Spleen (tissue), 11 donors: Measurements from ENCODE around the gene EXOC3L1. TPM values are rescaled to one million over a fixed set of nuclear protein-coding genes. Genes with fewer than 3 reads are reported as not detected.

Source experiments
- DNase-seq: peaks from one replicate; pipeline ENCODE4 v3.0.0-alpha.2; 2020
- H3K27ac ChIP-seq, 8 donors: fragments of 200-600 bp; sonication (generic) in 7 of 8; 1 replicate in 4 of 8; 2 replicates in 4 of 8; pipeline versions ENCODE4 v1.5.0 to v1.8.0; 2016 to 2021; ENCODE audit warnings: inconsistent platforms in 4 of 8, mild to moderate bottlenecking in 4 of 8, moderate library complexity in 1 of 8
- H3K27me3 ChIP-seq, 7 donors: fragments of 200-600 bp; sonication (generic) in 6 of 7; replicated peaks in 1 of 7; 1 replicate in 4 of 7; 2 replicates in 3 of 7; pipeline versions ENCODE4 v1.5.0 to v1.8.0; 2016 to 2021; ENCODE audit warnings: inconsistent platforms in 3 of 7, mild to moderate bottlenecking in 1 of 7
- H3K36me3 ChIP-seq, 6 donors: fragments of 200-600 bp; sonication (generic) in 5 of 6; 1 replicate in 4 of 6; 2 replicates in 2 of 6; pipeline versions ENCODE4 v1.5.0 to v1.8.0; 2016 to 2021; ENCODE audit warnings: inconsistent platforms in 2 of 6
- H3K4me1 ChIP-seq, 6 donors: fragments of 200-600 bp; sonication (generic) in 5 of 6; 1 replicate in 3 of 6; 2 replicates in 3 of 6; pipeline versions ENCODE4 v1.5.0 to v1.8.0; 2016 to 2021; ENCODE audit warnings: inconsistent platforms in 3 of 6
- H3K4me3 ChIP-seq, 8 donors: fragments of 200-600 bp; sonication (generic) in 7 of 8; 1 replicate in 4 of 8; 2 replicates in 4 of 8; pipeline versions ENCODE4 v1.5.0 to v1.8.0; 2016 to 2021; ENCODE audit warnings: inconsistent platforms in 4 of 8, mild to moderate bottlenecking in 4 of 8, moderate library complexity in 2 of 8
- H3K9me3 ChIP-seq, 8 donors: fragments of 200-600 bp; sonication (generic) in 7 of 8; 1 replicate in 4 of 8; 2 replicates in 4 of 8; pipeline versions ENCODE4 v1.5.0 to v1.8.0; 2016 to 2021; ENCODE audit warnings: inconsistent platforms in 4 of 8
- CTCF ChIP-seq, 11 experiments: fragments of 200-600 bp in 7 of 11; fragments of 450-650 bp in 4 of 11; sonication (generic) in 4 of 11; IDR thresholded peaks in 8 of 11; conservative IDR thresholded peaks in 3 of 11; 1 replicate in 7 of 11; 2 replicates in 4 of 11; pipeline versions ENCODE4 v1.4.0 to v1.8.0; 2016 to 2021; ENCODE audit warnings: antibody characterized with exemption in 11 of 11, inconsistent platforms in 4 of 11, mild to moderate bottlenecking in 1 of 11
- POLR2A ChIP-seq, 3 donors: fragments of 450-650 bp; IDR thresholded peaks; one replicate each; pipeline ENCODE4 v1.5.1; 2017; ENCODE audit warnings: antibody characterized with exemption in 3 of 3, mild to moderate bottlenecking in 1 of 3
- POLR2AphosphoS5 ChIP-seq, 3 donors: sonication (generic); formaldehyde crosslinking; IDR thresholded peaks; one replicate each; pipeline ENCODE4 v1.5.1; 2017; ENCODE audit warnings: antibody characterized with exemption in 3 of 3
- WGBS, 5 donors: extraction: QIAGEN DNeasy Blood & Tissue Kit in 3 of 5; methylation state at CpG; one replicate each; pipeline versions ENCODE4 v1.1.5 to v1.1.7; 2013 to 2018; 5-methylcytosine and 5-hydroxymethylcytosine counted together
- intact Hi-C: fragments of 100-400 bp; cut with DNase I; formaldehyde crosslinking; loops from one replicate; pipeline ENCODE4 v1.15.0; 2023; ENCODE audit warnings: low total_unique reads
- polyA plus RNA-seq, 3 donors: library from polyadenylated mRNA; stranded (reverse); fragments of 200-250 nt; gene quantifications; one replicate each; pipeline ENCODE4 v1.2.1, GENCODE V29; 2013
- total RNA-seq, 7 donors: library from RNA; depleted of rRNA in 3 of 7; stranded (reverse); fragments of >200 nt in 3 of 7; fragmentation: NEBNext Ultra II Directional in 4 of 7; extraction: Animal tissue kit (Norgen Biotek cat#: 25700) in 4 of 7; gene quantifications; one replicate each; pipeline versions ENCODE4 v1.1.0 to v1.2.1, GENCODE V29; 2016 to 2021
- donor health status: healthy with polysubstance abuse.
- donor health status: DM: no; HTN: no; CAD: no; lungs with moderate emphysema.
- donor health status: DM: no; HTN: no; CAD: no.
- donor health status: Bipolar disorder and iron deficiency.
- donor health status: healthy.
- donor health status: DM: no; HTN: no; CAD: no.
- donor health status: DM: yes; HTN: yes; CAD: no.

EXOC3L1 gene
- total and polyA plus RNA-seq, 10 donors, result 28.5 to 113 (median 49.9) TPM

GRCh38 chr16:67196881-67197280, 6.9 kb upstream of the EXOC3L1 start:
- TF ChIP-seq CTCF (IDR thresholded peaks at IDR 0.05 in 8 of 11, conservative IDR thresholded peaks at IDR 0.05 in 3 of 11) (no peak), POLR2A (IDR thresholded peaks at IDR 0.05) (no peak), POLR2AphosphoS5 (IDR thresholded peaks at IDR 0.05) (no peak)
- Histone ChIP-seq H3K4me3 (no peak overlapping the region), H3K27me3 (no peaks in the 10 kb centered on the region), H3K27ac (no peak overlapping the region), H3K4me1 (peaks cover 19 to 73% (median 39%) of the 10 kb centered on the region in 6 donors), H3K36me3 (peaks cover 0 to 90% (median 72%) of the 10 kb centered on the region in 6 donors), H3K9me3 (no peaks in the 10 kb centered on the region)
- no peak for DNase-seq
- WGBS, 5 donors, result 80 to 100% (median 96%) methylated on average over 1 of the region's 1 CpG
- intact Hi-C loops, result no loop called here

DNA sequence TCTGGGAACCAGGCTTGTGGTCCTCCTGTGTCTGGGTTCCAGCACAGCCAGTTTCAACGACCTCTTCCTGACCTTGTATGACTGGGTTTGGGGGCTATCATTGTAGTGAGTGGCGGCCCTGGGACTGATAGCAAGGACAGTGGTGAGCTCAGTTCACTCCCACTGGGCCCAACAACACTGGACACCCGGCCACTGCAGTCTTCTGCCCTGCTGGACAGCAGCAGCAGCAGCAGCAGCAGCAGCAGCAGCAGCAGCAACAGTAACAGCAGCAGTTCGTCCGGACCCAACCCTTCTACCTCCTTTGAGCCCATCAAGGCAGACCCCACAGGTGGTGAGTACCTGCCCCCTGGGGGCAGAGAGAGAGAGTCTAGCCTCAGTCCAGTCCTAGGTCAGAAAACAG, 5.7 kb upstream of the EXOC3L1 start:
- TF ChIP-seq CTCF (IDR thresholded peaks at IDR 0.05 in 8 of 11, conservative IDR thresholded peaks at IDR 0.05 in 3 of 11), result no peak
- peak in 1 of 3 donors; percentile 14 for TF ChIP-seq POLR2AphosphoS5 (IDR thresholded peaks at IDR 0.05)
- no peak for TF ChIP-seq POLR2A (IDR thresholded peaks at IDR 0.05)
- no peak for DNase-seq
- Histone ChIP-seq H3K4me1 (peaks cover 31 to 85% (median 50%) of the 10 kb centered on the region in 6 donors), H3K36me3 (peaks cover 0 to 78% (median 61%) of the 10 kb centered on the region in 6 donors), H3K9me3 (no peaks in the 10 kb centered on the region), H3K4me3 (no peak overlapping the region), H3K27ac (no peak overlapping the region), H3K27me3 (no peaks in the 10 kb centered on the region)
- intact Hi-C loops, result no loop called here
- 80 to 89% (median 88%) methylated on average over 5 of the region's 5 CpGs for WGBS, 5 donors

DNA sequence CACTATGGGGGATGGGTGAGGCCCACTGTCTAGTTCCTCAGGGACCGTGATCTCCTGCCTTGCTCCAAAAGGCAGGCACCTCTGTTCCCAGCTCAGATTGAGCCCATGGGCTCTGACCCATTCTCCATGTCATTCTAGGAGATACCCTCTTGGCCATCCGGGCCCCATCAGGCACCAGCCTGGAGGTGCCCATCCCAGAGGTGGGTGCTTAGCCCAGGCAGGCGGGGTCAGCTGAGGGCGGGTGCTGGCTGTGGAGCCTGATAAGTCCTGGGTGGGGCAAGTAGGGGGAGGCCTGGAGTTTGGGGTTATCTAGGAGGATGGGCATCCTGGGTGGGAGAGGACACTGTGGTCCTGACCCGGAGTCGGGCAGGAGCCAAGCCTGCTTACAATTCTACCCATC, 4.3 kb upstream of the EXOC3L1 start:
- Histone ChIP-seq H3K27me3 (no peaks in the 10 kb centered on the region), H3K4me3 (peak overlapping the region in 1 of 8 donors; percentile 3), H3K36me3 (peaks cover 0 to 64% (median 53%) of the 10 kb centered on the region in 6 donors), H3K9me3 (no peaks in the 10 kb centered on the region), H3K4me1 (peaks cover 33 to 87% (median 51%) of the 10 kb centered on the region in 6 donors), H3K27ac (peak overlapping the region in 1 of 8 donors; percentile 95)
- 78 to 97% (median 86%) methylated on average over 3 to 6 of the region's 6 CpGs for WGBS, 5 donors
- TF ChIP-seq POLR2A (IDR thresholded peaks at IDR 0.05), result no peak
- peak in 1 of 3 donors; percentile 40 for TF ChIP-seq POLR2AphosphoS5 (IDR thresholded peaks at IDR 0.05)
- intact Hi-C loops, result no loop called here
- no peak for DNase-seq

- peak overlapping the region in 5 of 8 donors; percentile 73 to 99 (median 95) for H3K4me3 ChIP-seq
- peak overlapping the region in 3 of 8 donors; percentile 87 to 95 (median 88) for H3K27ac ChIP-seq
- no peak for DNase-seq
- TF ChIP-seq POLR2A (IDR thresholded peaks at IDR 0.05), result no peak
- TF ChIP-seq POLR2AphosphoS5 (IDR thresholded peaks at IDR 0.05), result no peak
- peaks cover 32 to 89% (median 52%) of the 10 kb centered on the region in 6 donors for H3K4me1 ChIP-seq
- no peaks in the 10 kb centered on the region for H3K9me3 ChIP-seq
- intact Hi-C loops, result no loop called here
- H3K27me3 ChIP-seq, result no peaks in the 10 kb centered on the region
- H3K36me3 ChIP-seq, result peaks cover 0 to 57% (median 47%) of the 10 kb centered on the region in 6 donors
These were observed 3.6 kb upstream of the EXOC3L1 start for GRCh38 chr16:67193536-67193935.

GRCh38 chr16:67192781-67193361, 2.9 kb upstream of the EXOC3L1 start:
- intact Hi-C loops, result no loop called here
- 16 to 39% (median 29%) methylated on average over 17 of the region's 17 CpGs for WGBS, 5 donors

More at GRCh38 chr16:67192781-67193361, 2.9 kb upstream of the EXOC3L1 start:
- peaks cover 0 to under 1% (median 0%) of the 10 kb centered on the region in 7 donors for H3K27me3 ChIP-seq
- H3K36me3 ChIP-seq, result peaks cover 0 to 50% (median 41%) of the 10 kb centered on the region in 6 donors
- H3K4me3 ChIP-seq, result peak overlapping the region; percentile 73 to 99 (median 98)
- TF ChIP-seq POLR2AphosphoS5 (IDR thresholded peaks at IDR 0.05) (no peak), CTCF (IDR thresholded peaks at IDR 0.05 in 8 of 11, conservative IDR thresholded peaks at IDR 0.05 in 3 of 11) (no peak), POLR2A (IDR thresholded peaks at IDR 0.05) (no peak)
- H3K27ac ChIP-seq, result peak overlapping the region in 6 of 8 donors; percentile 33 to 95 (median 86)
- no peaks in the 10 kb centered on the region for H3K9me3 ChIP-seq
- DNase-seq, result no peak
- H3K4me1 ChIP-seq, result peaks cover 29 to 87% (median 51%) of the 10 kb centered on the region in 6 donors
